ENCODE results near the gene CXCL17.

CXCL17 gene

GRCh38 chr19:42412661-42413076 lies 30.1 kb downstream of the CXCL17 start:
- no peaks in the 10 kb centered on the region for H4K20me1 ChIP-seq (ENCODE audit: control insufficient read depth, insufficient read depth, low read depth, low read length)
- H3K79me2 ChIP-seq (ENCODE audit: control insufficient read depth, low read length): peaks cover 3% of the 10 kb centered on the region
- no peak overlapping the region for H3K27ac ChIP-seq (ENCODE audit: low read depth, low read length)

GRCh38 chr19:42412227-42412626 lies 30.5 kb downstream of the CXCL17 start:
- H4K20me1 ChIP-seq (ENCODE audit: control insufficient read depth, insufficient read depth, low read depth, low read length): no peaks in the 10 kb centered on the region
- peaks cover under 1% of the 10 kb centered on the region for H3K79me2 ChIP-seq (ENCODE audit: control insufficient read depth, low read length)
- no peak for TF ChIP-seq CTCF (IDR thresholded peaks at IDR 0.05; ENCODE audit: low read depth, low read length, poor library complexity, severe bottlenecking)
- no peak for TF ChIP-seq EZH2phosphoT487 (IDR thresholded peaks at IDR 0.05; ENCODE audit: borderline replicate concordance, low read length)
- no peaks in the 10 kb centered on the region for H3K9me2 ChIP-seq (replicated peaks; ENCODE audit: control insufficient read depth, low read length)
- H3K9me3 ChIP-seq (ENCODE audit: control insufficient read depth, insufficient read depth, low read length): no peaks in the 10 kb centered on the region
- H3F3A ChIP-seq (ENCODE audit: control insufficient read depth, insufficient read depth): no peaks in the 10 kb centered on the region
- H3K27ac ChIP-seq (ENCODE audit: low read depth, low read length): no peak overlapping the region
- H3K4me1 ChIP-seq (ENCODE audit: control insufficient read depth, low read length): no peaks in the 10 kb centered on the region
- peaks cover 34% of the 10 kb centered on the region for H3K36me3 ChIP-seq (ENCODE audit: control insufficient read depth, low read length)
- H3K4me3 ChIP-seq (ENCODE audit: low read length): no peak overlapping the region
- H3K4me2 ChIP-seq (ENCODE audit: low read length): no peak overlapping the region
- H3K27me3 ChIP-seq (ENCODE audit: control insufficient read depth, low read length): no peaks in the 10 kb centered on the region

More at GRCh38 chr19:42412661-42413076, 30.1 kb downstream of the CXCL17 start:
- H3K36me3 ChIP-seq (ENCODE audit: control insufficient read depth, low read length): peaks cover 32% of the 10 kb centered on the region
- H3K9me3 ChIP-seq (ENCODE audit: control insufficient read depth, insufficient read depth, low read length): no peaks in the 10 kb centered on the region
- H3F3A ChIP-seq (ENCODE audit: control insufficient read depth, insufficient read depth): no peaks in the 10 kb centered on the region
- no peak for TF ChIP-seq CTCF (IDR thresholded peaks at IDR 0.05; ENCODE audit: low read depth, low read length, poor library complexity, severe bottlenecking)
- TF ChIP-seq EZH2phosphoT487 (IDR thresholded peaks at IDR 0.05; ENCODE audit: borderline replicate concordance, low read length): no peak
- no peaks in the 10 kb centered on the region for H3K4me1 ChIP-seq (ENCODE audit: control insufficient read depth, low read length)
- H3K4me3 ChIP-seq (ENCODE audit: low read length): no peak overlapping the region
- H3K9me2 ChIP-seq (replicated peaks; ENCODE audit: control insufficient read depth, low read length): no peaks in the 10 kb centered on the region
- H3K4me2 ChIP-seq (ENCODE audit: low read length): no peak overlapping the region
- H3K27me3 ChIP-seq (ENCODE audit: control insufficient read depth, low read length): no peaks in the 10 kb centered on the region

- H3K27me3 ChIP-seq (ENCODE audit: control insufficient read depth, low read length): no peaks in the 10 kb centered on the region
- H3F3A ChIP-seq (ENCODE audit: control insufficient read depth, insufficient read depth): no peaks in the 10 kb centered on the region
- peaks cover 39% of the 10 kb centered on the region for H3K36me3 ChIP-seq (ENCODE audit: control insufficient read depth, low read length)
- H3K4me3 ChIP-seq (ENCODE audit: low read length): no peak overlapping the region
- H3K4me2 ChIP-seq (ENCODE audit: low read length): no peak overlapping the region
- H4K20me1 ChIP-seq (ENCODE audit: control insufficient read depth, insufficient read depth, low read depth, low read length): no peaks in the 10 kb centered on the region
- no peaks in the 10 kb centered on the region for H3K4me1 ChIP-seq (ENCODE audit: control insufficient read depth, low read length)
- no peaks in the 10 kb centered on the region for H3K9me2 ChIP-seq (replicated peaks; ENCODE audit: control insufficient read depth, low read length)
- TF ChIP-seq CTCF (IDR thresholded peaks at IDR 0.05; ENCODE audit: low read depth, low read length, poor library complexity, severe bottlenecking) (no peak), EZH2phosphoT487 (IDR thresholded peaks at IDR 0.05; ENCODE audit: borderline replicate concordance, low read length) (no peak)
- H3K9me3 ChIP-seq (ENCODE audit: control insufficient read depth, insufficient read depth, low read length): no peaks in the 10 kb centered on the region
- H3K79me2 ChIP-seq (ENCODE audit: control insufficient read depth, low read length): no peaks in the 10 kb centered on the region; the same call in 1 of the 2 replicates
- H3K27ac ChIP-seq (ENCODE audit: low read depth, low read length): no peak overlapping the region
Measured at GRCh38 chr19:42411581-42412178, 31.1 kb downstream of the CXCL17 start.

Measured in DOHH2 (cell line).